ENCODE data around the gene STX10. TPM values are rescaled to one million over a fixed set of nuclear protein-coding genes. Genes with fewer than 3 reads are reported as not detected.

The STX10 gene
- total and polyA plus RNA-seq, 9 of the 15 experiments (the other 6 are each of a cell fraction or from before 2014, with no cell fraction given), result 0.51 to 66.3 (median 31.0) TPM

DNA sequence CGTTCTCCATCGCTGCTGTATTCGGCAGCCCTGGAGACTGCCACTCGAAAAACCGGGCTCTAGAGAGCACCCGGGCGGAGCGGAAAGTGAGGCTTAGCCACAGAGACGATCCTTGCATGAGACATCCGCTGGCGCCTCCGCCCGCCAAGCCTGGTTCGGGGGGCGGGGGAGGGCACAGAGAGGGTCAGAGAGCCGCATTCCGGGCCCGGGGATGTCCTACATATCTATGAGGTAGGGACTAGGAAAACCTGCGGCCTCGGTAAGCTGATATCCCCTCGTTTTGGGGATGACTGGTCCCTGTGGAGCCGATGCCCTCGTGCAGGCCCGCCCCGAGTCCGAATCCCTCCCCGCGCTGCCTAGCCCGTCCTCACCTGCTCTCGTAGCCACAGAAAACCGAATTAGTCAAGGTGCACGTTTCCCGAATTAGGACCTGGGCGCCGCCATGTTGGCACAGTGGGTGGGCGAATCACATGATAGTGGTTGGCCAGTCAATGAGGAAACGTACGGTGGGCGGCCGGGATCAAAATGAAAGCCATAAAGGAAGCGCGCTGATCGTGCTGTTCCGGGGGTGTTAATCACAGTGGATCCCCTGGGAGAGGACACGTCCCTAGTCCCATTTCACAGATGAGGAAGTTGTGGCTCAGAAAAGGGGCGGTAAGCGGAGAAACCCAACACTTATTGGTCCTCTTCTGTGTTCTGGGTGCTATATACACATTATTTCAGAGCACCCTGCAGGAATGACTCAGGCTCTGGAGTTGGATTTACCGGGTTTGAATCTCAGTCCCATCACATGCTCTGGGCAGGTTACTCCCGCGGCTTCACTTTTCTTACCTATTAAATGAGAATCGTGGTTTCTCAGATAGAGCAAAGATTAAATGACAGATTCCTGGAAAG lies 33.6 kb downstream of the STX10 start, which contains the start of gene TRMT1 (continued):
- TF ChIP-seq, protein P1, sequence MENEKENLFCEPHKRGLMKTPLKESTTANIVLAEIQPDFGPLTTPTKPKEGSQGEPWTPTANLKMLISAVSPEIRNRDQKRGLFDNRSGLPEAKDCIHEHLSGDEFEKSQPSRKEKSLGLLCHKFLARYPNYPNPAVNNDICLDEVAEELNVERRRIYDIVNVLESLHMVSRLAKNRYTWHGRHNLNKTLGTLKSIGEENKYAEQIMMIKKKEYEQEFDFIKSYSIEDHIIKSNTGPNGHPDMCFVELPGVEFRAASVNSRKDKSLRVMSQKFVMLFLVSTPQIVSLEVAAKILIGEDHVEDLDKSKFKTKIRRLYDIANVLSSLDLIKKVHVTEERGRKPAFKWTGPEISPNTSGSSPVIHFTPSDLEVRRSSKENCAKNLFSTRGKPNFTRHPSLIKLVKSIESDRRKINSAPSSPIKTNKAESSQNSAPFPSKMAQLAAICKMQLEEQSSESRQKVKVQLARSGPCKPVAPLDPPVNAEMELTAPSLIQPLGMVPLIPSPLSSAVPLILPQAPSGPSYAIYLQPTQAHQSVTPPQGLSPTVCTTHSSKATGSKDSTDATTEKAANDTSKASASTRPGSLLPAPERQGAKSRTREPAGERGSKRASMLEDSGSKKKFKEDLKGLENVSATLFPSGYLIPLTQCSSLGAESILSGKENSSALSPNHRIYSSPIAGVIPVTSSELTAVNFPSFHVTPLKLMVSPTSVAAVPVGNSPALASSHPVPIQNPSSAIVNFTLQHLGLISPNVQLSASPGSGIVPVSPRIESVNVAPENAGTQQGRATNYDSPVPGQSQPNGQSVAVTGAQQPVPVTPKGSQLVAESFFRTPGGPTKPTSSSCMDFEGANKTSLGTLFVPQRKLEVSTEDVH (IDR thresholded peaks at IDR 0.05; ENCODE audit: low read depth, partially characterized antibody), result peak; percentile 70
- TF ChIP-seq IFI16 (CRISPR knock-in tag; IDR thresholded peaks at IDR 0.05) (no peak), ZEB2 (IDR thresholded peaks at IDR 0.05) (peak; percentile 55), POLR2AphosphoS2 (IDR thresholded peaks at IDR 0.05; ENCODE audit: low read length) (no peak), NCOA2 (IDR thresholded peaks at IDR 0.05; ENCODE audit: partially characterized antibody in 2 of 2) (no peak), TARDBP (IDR thresholded peaks at IDR 0.05) (0 out of 2 replicates have a peak, but pooled peaks have one; percentile 61), NFXL1 (CRISPR knock-in tag; IDR thresholded peaks at IDR 0.05) (no peak), SMAD4 (CRISPR knock-in tag; conservative IDR thresholded peaks at IDR 0.05) (0 out of 2 replicates have a peak, but pooled peaks have one; percentile 26), TBP (optimal IDR thresholded peaks at IDR 0.05; ENCODE audit: low read depth, low read length) (peak; percentile 67), FOSL1 (tag; conservative IDR thresholded peaks at IDR 0.05) (peak; percentile 63), TAF9B (IDR thresholded peaks at IDR 0.05; ENCODE audit: partially characterized antibody) (peak; percentile 64), SUPT5H (IDR thresholded peaks at IDR 0.05) (0 out of 2 replicates have a peak, but pooled peaks have one; percentile 50), ZNF764 (CRISPR knock-in tag; IDR thresholded peaks at IDR 0.05; ENCODE audit: low read depth) (no peak)
- TF ChIP-seq, protein P2, sequence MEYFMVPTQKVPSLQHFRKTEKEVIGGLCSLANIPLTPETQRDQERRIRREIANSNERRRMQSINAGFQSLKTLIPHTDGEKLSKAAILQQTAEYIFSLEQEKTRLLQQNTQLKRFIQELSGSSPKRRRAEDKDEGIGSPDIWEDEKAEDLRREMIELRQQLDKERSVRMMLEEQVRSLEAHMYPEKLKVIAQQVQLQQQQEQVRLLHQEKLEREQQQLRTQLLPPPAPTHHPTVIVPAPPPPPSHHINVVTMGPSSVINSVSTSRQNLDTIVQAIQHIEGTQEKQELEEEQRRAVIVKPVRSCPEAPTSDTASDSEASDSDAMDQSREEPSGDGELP (CRISPR knock-in tag; IDR thresholded peaks at IDR 0.05; ENCODE audit: borderline replicate concordance), result peak; percentile 72; the same call in 1 of the 2 replicates
- TF ChIP-seq, protein P3, sequence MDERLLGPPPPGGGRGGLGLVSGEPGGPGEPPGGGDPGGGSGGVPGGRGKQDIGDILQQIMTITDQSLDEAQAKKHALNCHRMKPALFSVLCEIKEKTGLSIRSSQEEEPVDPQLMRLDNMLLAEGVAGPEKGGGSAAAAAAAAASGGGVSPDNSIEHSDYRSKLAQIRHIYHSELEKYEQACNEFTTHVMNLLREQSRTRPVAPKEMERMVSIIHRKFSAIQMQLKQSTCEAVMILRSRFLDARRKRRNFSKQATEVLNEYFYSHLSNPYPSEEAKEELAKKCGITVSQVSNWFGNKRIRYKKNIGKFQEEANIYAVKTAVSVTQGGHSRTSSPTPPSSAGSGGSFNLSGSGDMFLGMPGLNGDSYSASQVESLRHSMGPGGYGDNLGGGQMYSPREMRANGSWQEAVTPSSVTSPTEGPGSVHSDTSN (CRISPR knock-in tag; IDR thresholded peaks at IDR 0.05; ENCODE audit: low read depth), result no peak
- TF ChIP-seq, protein P3 (tag; conservative IDR thresholded peaks at IDR 0.05; ENCODE audit: low read depth), result peak; percentile 80
- TF ChIP-seq, protein P4, sequence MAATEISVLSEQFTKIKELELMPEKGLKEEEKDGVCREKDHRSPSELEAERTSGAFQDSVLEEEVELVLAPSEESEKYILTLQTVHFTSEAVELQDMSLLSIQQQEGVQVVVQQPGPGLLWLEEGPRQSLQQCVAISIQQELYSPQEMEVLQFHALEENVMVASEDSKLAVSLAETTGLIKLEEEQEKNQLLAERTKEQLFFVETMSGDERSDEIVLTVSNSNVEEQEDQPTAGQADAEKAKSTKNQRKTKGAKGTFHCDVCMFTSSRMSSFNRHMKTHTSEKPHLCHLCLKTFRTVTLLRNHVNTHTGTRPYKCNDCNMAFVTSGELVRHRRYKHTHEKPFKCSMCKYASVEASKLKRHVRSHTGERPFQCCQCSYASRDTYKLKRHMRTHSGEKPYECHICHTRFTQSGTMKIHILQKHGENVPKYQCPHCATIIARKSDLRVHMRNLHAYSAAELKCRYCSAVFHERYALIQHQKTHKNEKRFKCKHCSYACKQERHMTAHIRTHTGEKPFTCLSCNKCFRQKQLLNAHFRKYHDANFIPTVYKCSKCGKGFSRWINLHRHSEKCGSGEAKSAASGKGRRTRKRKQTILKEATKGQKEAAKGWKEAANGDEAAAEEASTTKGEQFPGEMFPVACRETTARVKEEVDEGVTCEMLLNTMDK (IDR thresholded peaks at IDR 0.05; ENCODE audit: borderline replicate concordance, insufficient read depth, low read depth, low read length, poor library complexity, severe bottlenecking), result no peak
- TF ChIP-seq, protein P5, sequence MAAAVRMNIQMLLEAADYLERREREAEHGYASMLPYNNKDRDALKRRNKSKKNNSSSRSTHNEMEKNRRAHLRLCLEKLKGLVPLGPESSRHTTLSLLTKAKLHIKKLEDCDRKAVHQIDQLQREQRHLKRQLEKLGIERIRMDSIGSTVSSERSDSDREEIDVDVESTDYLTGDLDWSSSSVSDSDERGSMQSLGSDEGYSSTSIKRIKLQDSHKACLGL (CRISPR knock-in tag; IDR thresholded peaks at IDR 0.05; ENCODE audit: borderline replicate concordance, poor library complexity, severe bottlenecking), result peak; percentile 98

All from K562 (cell line).